ENCODE results near the gene SYN1.

GRCh38 chrX:47560179-47560933, 59.3 kb downstream of the SYN1 start:
- TF ChIP-seq CTCF (IDR thresholded peaks at IDR 0.05) (no peak), POLR2A (IDR thresholded peaks at IDR 0.05) (no peak)
